ENCODE data around the gene ARID2.

ARID2 gene

GRCh38 chr12:45728630-45729232 lies 775 bp upstream of the ARID2 start:
- no peak for TF ChIP-seq ZNF274 (IDR thresholded peaks at IDR 0.05; ENCODE audit: low read depth, low read length)
- H3K4me3 ChIP-seq (ENCODE audit: low read length), result peak overlapping the region; percentile 76

- peak overlapping the region; percentile 90 for H3K4me3 ChIP-seq (ENCODE audit: low read length)
- TF ChIP-seq ZNF274 (IDR thresholded peaks at IDR 0.05; ENCODE audit: low read depth, low read length), result no peak
These were observed 510 bp downstream of the ARID2 start for GRCh38 chr12:45730084-45730347.

DNA sequence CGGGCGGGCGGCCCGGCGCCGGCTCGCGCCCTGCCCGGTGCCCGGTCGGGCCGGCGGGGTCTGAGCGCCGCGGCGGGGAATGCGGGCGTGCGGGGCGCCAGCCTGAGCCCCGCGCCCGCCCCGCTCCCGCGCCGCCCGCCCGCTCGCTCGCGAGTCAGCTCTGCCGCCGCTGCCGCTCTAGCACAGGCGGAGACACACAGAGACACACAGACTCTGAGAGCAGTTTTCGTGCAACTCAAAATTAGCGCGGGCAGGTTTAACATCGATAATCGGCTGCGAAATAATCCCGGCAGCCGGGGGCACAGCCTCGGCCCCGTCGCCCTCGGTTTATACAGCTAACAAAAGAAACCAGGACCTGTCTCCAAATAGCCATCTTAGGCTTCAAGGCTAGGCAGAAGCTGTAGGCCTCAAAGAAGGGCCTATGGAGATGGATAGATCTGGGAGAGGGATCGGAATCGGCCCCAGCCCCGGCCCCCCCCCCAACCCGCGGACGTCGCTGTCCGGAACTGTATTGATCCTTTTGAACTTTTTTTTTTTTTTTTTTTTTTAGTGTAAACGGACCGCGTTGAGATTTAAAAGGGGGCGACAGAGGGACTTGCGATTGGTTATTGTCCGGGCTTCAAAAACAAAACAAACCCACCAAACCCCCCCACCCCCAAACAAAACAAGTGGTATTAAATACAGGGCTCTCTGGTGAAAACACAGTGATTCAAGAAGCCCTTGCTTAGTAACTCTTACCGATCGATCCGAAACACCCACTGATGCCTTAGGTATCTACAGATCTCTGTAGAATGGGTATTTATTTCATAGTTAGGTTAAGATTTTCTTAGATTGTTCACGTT lies 1.1 kb downstream of the ARID2 start:
- peak overlapping the region; percentile 90 for H3K4me3 ChIP-seq (ENCODE audit: low read length)
- TF ChIP-seq ZNF274 (IDR thresholded peaks at IDR 0.05; ENCODE audit: low read depth, low read length), result no peak

- H3K4me3 ChIP-seq (ENCODE audit: low read length), result peak overlapping the region; percentile 90
- no peak for TF ChIP-seq ZNF274 (IDR thresholded peaks at IDR 0.05; ENCODE audit: low read depth, low read length)
These were observed 1.8 kb downstream of the ARID2 start for GRCh38 chr12:45731190-45731775.

GRCh38 chr12:45732250-45732649 lies 2.7 kb downstream of the ARID2 start:
- no peak for TF ChIP-seq ZNF274 (IDR thresholded peaks at IDR 0.05; ENCODE audit: low read depth, low read length)
- H3K4me3 ChIP-seq (ENCODE audit: low read length), result peak overlapping the region; percentile 90; the same call in 1 of the 2 replicates

GRCh38 chr12:45732936-45733335 lies 3.4 kb downstream of the ARID2 start:
- no peak overlapping the region; the same call in 1 of the 2 replicates for H3K4me3 ChIP-seq (ENCODE audit: low read length)
- no peak for TF ChIP-seq ZNF274 (IDR thresholded peaks at IDR 0.05; ENCODE audit: low read depth, low read length)

GRCh38 chr12:45737638-45738037 lies 8.1 kb downstream of the ARID2 start:
- TF ChIP-seq ZNF274 (IDR thresholded peaks at IDR 0.05; ENCODE audit: low read depth, low read length), result no peak
- no peak overlapping the region for H3K4me3 ChIP-seq (ENCODE audit: low read length)

- no peak overlapping the region for H3K4me3 ChIP-seq (ENCODE audit: low read length)
- no peak for TF ChIP-seq ZNF274 (IDR thresholded peaks at IDR 0.05; ENCODE audit: low read depth, low read length)
These were observed 13.1 kb downstream of the ARID2 start for GRCh38 chr12:45742590-45742989.

GRCh38 chr12:45743247-45743646 lies 13.7 kb downstream of the ARID2 start:
- no peak overlapping the region for H3K4me3 ChIP-seq (ENCODE audit: low read length)
- no peak for TF ChIP-seq ZNF274 (IDR thresholded peaks at IDR 0.05; ENCODE audit: low read depth, low read length)

GRCh38 chr12:45745861-45746277 lies 16.4 kb downstream of the ARID2 start:
- no peak for TF ChIP-seq ZNF274 (IDR thresholded peaks at IDR 0.05; ENCODE audit: low read depth, low read length)
- no peak overlapping the region for H3K4me3 ChIP-seq (ENCODE audit: low read length)

DNA sequence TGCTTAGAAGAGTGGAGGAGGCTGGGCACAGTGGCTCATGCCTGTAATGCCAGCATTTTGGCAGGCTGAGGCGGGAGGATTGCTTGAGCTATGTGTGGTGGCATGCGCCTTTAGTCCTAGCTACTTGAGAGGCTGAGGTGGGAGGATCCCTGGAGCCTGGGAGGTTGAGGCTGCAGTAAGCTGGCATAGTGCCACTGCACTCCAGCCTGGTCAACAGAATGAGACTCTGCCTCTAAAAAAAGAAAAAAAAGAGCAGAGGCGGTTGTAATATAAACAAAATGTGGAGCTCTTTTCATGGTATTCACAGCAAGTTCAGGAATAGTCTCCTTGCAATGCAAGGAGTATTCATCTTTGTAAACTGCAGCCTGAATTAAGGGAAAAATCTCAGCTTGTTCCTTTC lies 27.2 kb downstream of the ARID2 start:
- TF ChIP-seq ZNF274 (IDR thresholded peaks at IDR 0.05; ENCODE audit: low read depth, low read length), result no peak
- H3K4me3 ChIP-seq (ENCODE audit: low read length), result no peak overlapping the region

DNA sequence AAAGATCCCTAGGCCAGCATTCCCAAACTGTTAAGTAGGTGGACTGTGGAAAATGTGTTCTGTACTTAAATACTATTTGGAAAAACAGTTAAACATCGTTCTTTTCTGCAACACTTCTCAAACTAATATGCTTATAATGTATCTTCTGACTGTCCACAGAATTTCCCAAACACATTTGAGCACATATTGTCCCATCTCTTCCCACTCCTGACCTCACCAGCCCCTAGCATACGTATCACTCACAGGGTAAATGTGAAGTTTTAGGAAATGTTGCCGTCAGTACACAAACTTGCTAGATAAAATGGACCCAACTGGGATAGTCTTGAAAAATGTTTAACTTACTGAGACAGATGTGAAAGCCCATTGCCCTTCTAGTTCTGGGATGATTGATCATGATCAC lies 27.7 kb downstream of the ARID2 start:
- no peak overlapping the region for H3K4me3 ChIP-seq (ENCODE audit: low read length)
- no peak for TF ChIP-seq ZNF274 (IDR thresholded peaks at IDR 0.05; ENCODE audit: low read depth, low read length)

- TF ChIP-seq ZNF274 (IDR thresholded peaks at IDR 0.05; ENCODE audit: low read depth, low read length), result no peak
- no peak overlapping the region for H3K4me3 ChIP-seq (ENCODE audit: low read length)
These were observed 30.8 kb downstream of the ARID2 start for GRCh38 chr12:45760333-45760732.

- H3K4me3 ChIP-seq (ENCODE audit: low read length), result no peak overlapping the region
- TF ChIP-seq ZNF274 (IDR thresholded peaks at IDR 0.05; ENCODE audit: low read depth, low read length), result no peak
These were observed 32.9 kb downstream of the ARID2 start for GRCh38 chr12:45762185-45763110.
